HG03378 (cell line): Measurements from ENCODE around the gene BEX2.

Experiments
- ATAC-seq: cut with Tn5 transposase; IDR thresholded peaks from one replicate; pipeline ENCODE4 v1.9.1; 2021; ENCODE audit warnings: mild to moderate bottlenecking, moderate library complexity; ENCODE audit not compliant: unreplicated experiment

BEX2 gene

GRCh38 chrX:103274284-103274683 is 36.5 kb downstream of the BEX2 start:
- ATAC-seq, result no peak
